ENCODE results near the gene UBE2D1.

Gene UBE2D1

GRCh38 chr10:58352956-58353610 is 18.3 kb downstream of the UBE2D1 start:
- Histone ChIP-seq H3K4me3 (ENCODE audit: low read depth in 1 of 2, low read length in 2 of 2) (no peak overlapping the region), H3K27ac (ENCODE audit: low read depth, low read length) (no peak overlapping the region), H3K9ac (ENCODE audit: low read depth in 1 of 2, low read length in 2 of 2) (no peak overlapping the region), H3K4me1 (ENCODE audit: control insufficient read depth in 1 of 2, insufficient read depth in 2 of 2, low read length in 2 of 2) (peaks cover 6 to 11% of the 10 kb centered on the region in 2 donors), H3K36me3 (ENCODE audit: control insufficient read depth in 1 of 2, insufficient read depth in 2 of 2, low read length in 2 of 2) (no peaks in the 10 kb centered on the region), H3K27me3 (ENCODE audit: control insufficient read depth in 1 of 2, insufficient read depth in 2 of 2, low read length in 2 of 2) (no peaks in the 10 kb centered on the region), H3K9me3 (ENCODE audit: control insufficient read depth in 1 of 2, low read length in 2 of 2) (no peaks in the 10 kb centered on the region)

GRCh38 chr10:58356756-58357155 is 21.9 kb downstream of the UBE2D1 start:
- H3K9me3 ChIP-seq (ENCODE audit: control insufficient read depth in 1 of 2, low read length in 2 of 2) = no peaks in the 10 kb centered on the region
- H3K27ac ChIP-seq (ENCODE audit: low read depth, low read length) = no peak overlapping the region
- no peaks in the 10 kb centered on the region for H3K36me3 ChIP-seq (ENCODE audit: control insufficient read depth in 1 of 2, insufficient read depth in 2 of 2, low read length in 2 of 2)
- no peak overlapping the region for H3K9ac ChIP-seq (ENCODE audit: low read depth in 1 of 2, low read length in 2 of 2)
- no peaks in the 10 kb centered on the region for H3K27me3 ChIP-seq (ENCODE audit: control insufficient read depth in 1 of 2, insufficient read depth in 2 of 2, low read length in 2 of 2)
- H3K4me3 ChIP-seq (ENCODE audit: low read depth in 1 of 2, low read length in 2 of 2) = no peak overlapping the region
- peaks cover 13 to 20% of the 10 kb centered on the region in 2 donors for H3K4me1 ChIP-seq (ENCODE audit: control insufficient read depth in 1 of 2, insufficient read depth in 2 of 2, low read length in 2 of 2)

GRCh38 chr10:58358314-58358933 is 23.6 kb downstream of the UBE2D1 start:
- Histone ChIP-seq H3K27ac (ENCODE audit: low read depth, low read length) (no peak overlapping the region), H3K9ac (ENCODE audit: low read depth in 1 of 2, low read length in 2 of 2) (no peak overlapping the region), H3K36me3 (ENCODE audit: control insufficient read depth in 1 of 2, insufficient read depth in 2 of 2, low read length in 2 of 2) (no peaks in the 10 kb centered on the region), H3K4me1 (ENCODE audit: control insufficient read depth in 1 of 2, insufficient read depth in 2 of 2, low read length in 2 of 2) (peaks cover 6 to 14% of the 10 kb centered on the region in 2 donors), H3K27me3 (ENCODE audit: control insufficient read depth in 1 of 2, insufficient read depth in 2 of 2, low read length in 2 of 2) (no peaks in the 10 kb centered on the region), H3K9me3 (ENCODE audit: control insufficient read depth in 1 of 2, low read length in 2 of 2) (no peaks in the 10 kb centered on the region), H3K4me3 (ENCODE audit: low read depth in 1 of 2, low read length in 2 of 2) (no peak overlapping the region)

- H3K27ac ChIP-seq (ENCODE audit: low read depth, low read length) = no peak overlapping the region
- H3K27me3 ChIP-seq (ENCODE audit: control insufficient read depth in 1 of 2, insufficient read depth in 2 of 2, low read length in 2 of 2) = no peaks in the 10 kb centered on the region
- H3K4me1 ChIP-seq (ENCODE audit: control insufficient read depth in 1 of 2, insufficient read depth in 2 of 2, low read length in 2 of 2) = peaks cover 6 to 14% of the 10 kb centered on the region in 2 donors
These were observed 24.1 kb downstream of the UBE2D1 start for GRCh38 chr10:58358947-58359346.

GRCh38 chr10:58359541-58359940 is 24.7 kb downstream of the UBE2D1 start:
- H3K27me3 ChIP-seq (ENCODE audit: control insufficient read depth in 1 of 2, insufficient read depth in 2 of 2, low read length in 2 of 2) = no peaks in the 10 kb centered on the region
- H3K36me3 ChIP-seq (ENCODE audit: control insufficient read depth in 1 of 2, insufficient read depth in 2 of 2, low read length in 2 of 2) = no peaks in the 10 kb centered on the region
- H3K4me3 ChIP-seq (ENCODE audit: low read depth in 1 of 2, low read length in 2 of 2) = no peak overlapping the region
- H3K4me1 ChIP-seq (ENCODE audit: control insufficient read depth in 1 of 2, insufficient read depth in 2 of 2, low read length in 2 of 2) = peaks cover 6 to 14% of the 10 kb centered on the region in 2 donors
- no peak overlapping the region for H3K9ac ChIP-seq (ENCODE audit: low read depth in 1 of 2, low read length in 2 of 2)
- H3K27ac ChIP-seq (ENCODE audit: low read depth, low read length) = no peak overlapping the region
- H3K9me3 ChIP-seq (ENCODE audit: control insufficient read depth in 1 of 2, low read length in 2 of 2) = no peaks in the 10 kb centered on the region

More at GRCh38 chr10:58358947-58359346, 24.1 kb downstream of the UBE2D1 start:
- Histone ChIP-seq H3K9me3 (ENCODE audit: control insufficient read depth in 1 of 2, low read length in 2 of 2) (no peaks in the 10 kb centered on the region), H3K9ac (ENCODE audit: low read depth in 1 of 2, low read length in 2 of 2) (no peak overlapping the region), H3K36me3 (ENCODE audit: control insufficient read depth in 1 of 2, insufficient read depth in 2 of 2, low read length in 2 of 2) (no peaks in the 10 kb centered on the region), H3K4me3 (ENCODE audit: low read depth in 1 of 2, low read length in 2 of 2) (no peak overlapping the region)

- no peaks in the 10 kb centered on the region for H3K27me3 ChIP-seq (ENCODE audit: control insufficient read depth in 1 of 2, insufficient read depth in 2 of 2, low read length in 2 of 2)
- no peak overlapping the region for H3K9ac ChIP-seq (ENCODE audit: low read depth in 1 of 2, low read length in 2 of 2)
- no peak overlapping the region for H3K27ac ChIP-seq (ENCODE audit: low read depth, low read length)
- H3K36me3 ChIP-seq (ENCODE audit: control insufficient read depth in 1 of 2, insufficient read depth in 2 of 2, low read length in 2 of 2) = peaks cover 0 to 3% of the 10 kb centered on the region in 2 donors
- H3K9me3 ChIP-seq (ENCODE audit: control insufficient read depth in 1 of 2, low read length in 2 of 2) = no peaks in the 10 kb centered on the region
- H3K4me1 ChIP-seq (ENCODE audit: control insufficient read depth in 1 of 2, insufficient read depth in 2 of 2, low read length in 2 of 2) = peaks cover 6 to 14% of the 10 kb centered on the region in 2 donors
- H3K4me3 ChIP-seq (ENCODE audit: low read depth in 1 of 2, low read length in 2 of 2) = no peak overlapping the region
These were observed 25.7 kb downstream of the UBE2D1 start for GRCh38 chr10:58360412-58361004.

- Histone ChIP-seq H3K4me1 (ENCODE audit: control insufficient read depth in 1 of 2, insufficient read depth in 2 of 2, low read length in 2 of 2) (peaks cover 6 to 14% of the 10 kb centered on the region in 2 donors), H3K4me3 (ENCODE audit: low read depth in 1 of 2, low read length in 2 of 2) (no peak overlapping the region), H3K9ac (ENCODE audit: low read depth in 1 of 2, low read length in 2 of 2) (no peak overlapping the region), H3K9me3 (ENCODE audit: control insufficient read depth in 1 of 2, low read length in 2 of 2) (no peaks in the 10 kb centered on the region), H3K27ac (ENCODE audit: low read depth, low read length) (no peak overlapping the region), H3K36me3 (ENCODE audit: control insufficient read depth in 1 of 2, insufficient read depth in 2 of 2, low read length in 2 of 2) (peaks cover 0 to 3% of the 10 kb centered on the region in 2 donors), H3K27me3 (ENCODE audit: control insufficient read depth in 1 of 2, insufficient read depth in 2 of 2, low read length in 2 of 2) (no peaks in the 10 kb centered on the region)
These were observed 26.5 kb downstream of the UBE2D1 start for GRCh38 chr10:58361353-58361752.

- Histone ChIP-seq H3K36me3 (ENCODE audit: control insufficient read depth in 1 of 2, insufficient read depth in 2 of 2, low read length in 2 of 2) (peaks cover 0 to 3% of the 10 kb centered on the region in 2 donors), H3K4me1 (ENCODE audit: control insufficient read depth in 1 of 2, insufficient read depth in 2 of 2, low read length in 2 of 2) (peaks cover 6 to 14% of the 10 kb centered on the region in 2 donors), H3K27ac (ENCODE audit: low read depth, low read length) (no peak overlapping the region), H3K9me3 (ENCODE audit: control insufficient read depth in 1 of 2, low read length in 2 of 2) (no peaks in the 10 kb centered on the region), H3K27me3 (ENCODE audit: control insufficient read depth in 1 of 2, insufficient read depth in 2 of 2, low read length in 2 of 2) (no peaks in the 10 kb centered on the region), H3K9ac (ENCODE audit: low read depth in 1 of 2, low read length in 2 of 2) (no peak overlapping the region), H3K4me3 (ENCODE audit: low read depth in 1 of 2, low read length in 2 of 2) (no peak overlapping the region)
These were observed 27.4 kb downstream of the UBE2D1 start for GRCh38 chr10:58362027-58362789.

GRCh38 chr10:58367069-58367468 is 32.3 kb downstream of the UBE2D1 start:
- Histone ChIP-seq H3K9ac (ENCODE audit: low read depth in 1 of 2, low read length in 2 of 2) (no peak overlapping the region), H3K36me3 (ENCODE audit: control insufficient read depth in 1 of 2, insufficient read depth in 2 of 2, low read length in 2 of 2) (peaks cover 0 to 3% of the 10 kb centered on the region in 2 donors), H3K27me3 (ENCODE audit: control insufficient read depth in 1 of 2, insufficient read depth in 2 of 2, low read length in 2 of 2) (no peaks in the 10 kb centered on the region), H3K4me3 (ENCODE audit: low read depth in 1 of 2, low read length in 2 of 2) (no peak overlapping the region), H3K4me1 (ENCODE audit: control insufficient read depth in 1 of 2, insufficient read depth in 2 of 2, low read length in 2 of 2) (no peaks in the 10 kb centered on the region), H3K9me3 (ENCODE audit: control insufficient read depth in 1 of 2, low read length in 2 of 2) (no peaks in the 10 kb centered on the region), H3K27ac (ENCODE audit: low read depth, low read length) (no peak overlapping the region)

- H3K4me3 ChIP-seq (ENCODE audit: low read depth in 1 of 2, low read length in 2 of 2) = no peak overlapping the region
- H3K4me1 ChIP-seq (ENCODE audit: control insufficient read depth in 1 of 2, insufficient read depth in 2 of 2, low read length in 2 of 2) = no peaks in the 10 kb centered on the region
- H3K36me3 ChIP-seq (ENCODE audit: control insufficient read depth in 1 of 2, insufficient read depth in 2 of 2, low read length in 2 of 2) = no peaks in the 10 kb centered on the region
- H3K9me3 ChIP-seq (ENCODE audit: control insufficient read depth in 1 of 2, low read length in 2 of 2) = no peaks in the 10 kb centered on the region
- H3K9ac ChIP-seq (ENCODE audit: low read depth in 1 of 2, low read length in 2 of 2) = no peak overlapping the region
- no peaks in the 10 kb centered on the region for H3K27me3 ChIP-seq (ENCODE audit: control insufficient read depth in 1 of 2, insufficient read depth in 2 of 2, low read length in 2 of 2)
- H3K27ac ChIP-seq (ENCODE audit: low read depth, low read length) = no peak overlapping the region
These were observed 36.7 kb downstream of the UBE2D1 start for GRCh38 chr10:58371473-58371872.

All from duodenal mucosa (tissue), 2 donors.